HT1080 (cell line): ENCODE data around the gene L3MBTL4. TPM values are rescaled to one million over a fixed set of nuclear protein-coding genes. Genes with fewer than 3 reads are reported as not detected.

ENCODE experiments used
- DNase-seq: peaks from one replicate; pipeline ENCODE4 v3.0.0-alpha.2; 2015; ENCODE audit warnings: low read depth
- total RNA-seq: library from RNA; depleted of rRNA; stranded (reverse); fragments of >200 nt; shearing (Covaris generic); gene quantifications from 2 replicates; pipeline ENCODE4 v1.2.3, GENCODE V29; 2014

The L3MBTL4 gene
- total RNA-seq, 1 experiment from 2014 or later = 0.43 TPM

GRCh38 chr18:6366776-6367175 is 47.9 kb downstream of the L3MBTL4 start:
- no peak for DNase-seq

- no peak for DNase-seq
Observed at GRCh38 chr18:6365385-6365784, 49.3 kb downstream of the L3MBTL4 start.

DNA sequence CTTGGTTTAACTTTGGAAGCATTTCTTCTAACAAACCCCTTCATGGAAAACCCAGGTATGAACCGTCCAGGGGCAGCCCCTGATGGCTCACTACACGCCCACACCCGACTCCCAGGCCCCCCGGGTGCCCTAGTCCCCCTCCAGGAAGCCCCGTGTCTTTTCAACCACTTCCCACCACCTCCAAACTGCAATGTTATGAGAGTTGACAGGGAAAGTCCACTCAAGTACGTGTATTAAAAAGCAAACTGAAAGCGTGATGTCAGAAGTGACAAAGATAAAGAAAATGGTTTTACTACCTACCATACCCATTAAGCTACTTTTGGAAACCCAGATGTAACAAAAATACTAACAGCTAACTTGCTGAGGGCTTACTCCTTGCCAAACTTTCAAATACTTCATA is 51.5 kb downstream of the L3MBTL4 start:
- no peak for DNase-seq

GRCh38 chr18:6362559-6363129 is 52.1 kb downstream of the L3MBTL4 start:
- no peak for DNase-seq

DNA sequence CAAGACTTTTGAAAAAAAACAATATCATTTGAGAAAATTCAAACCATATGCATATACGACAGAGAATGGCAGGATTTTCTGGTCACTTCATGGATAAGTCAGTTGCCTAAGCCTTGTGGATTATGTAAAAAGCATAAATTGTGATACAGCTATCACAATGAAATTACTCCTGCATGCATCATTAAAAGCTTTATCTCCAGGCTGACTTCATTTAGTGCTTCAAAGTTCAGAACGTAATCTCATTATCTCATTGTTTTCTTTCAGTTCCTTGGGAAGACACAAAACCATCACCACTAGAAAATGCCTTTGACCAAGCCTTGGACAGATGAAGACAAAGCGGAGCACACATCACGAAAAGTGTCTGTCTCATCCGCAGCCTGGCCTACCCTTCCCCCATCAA is 57.0 kb downstream of the L3MBTL4 start:
- no peak for DNase-seq

- DNase-seq = peak; percentile 80
Observed at GRCh38 chr18:6355789-6356589, 58.7 kb downstream of the L3MBTL4 start.

DNA sequence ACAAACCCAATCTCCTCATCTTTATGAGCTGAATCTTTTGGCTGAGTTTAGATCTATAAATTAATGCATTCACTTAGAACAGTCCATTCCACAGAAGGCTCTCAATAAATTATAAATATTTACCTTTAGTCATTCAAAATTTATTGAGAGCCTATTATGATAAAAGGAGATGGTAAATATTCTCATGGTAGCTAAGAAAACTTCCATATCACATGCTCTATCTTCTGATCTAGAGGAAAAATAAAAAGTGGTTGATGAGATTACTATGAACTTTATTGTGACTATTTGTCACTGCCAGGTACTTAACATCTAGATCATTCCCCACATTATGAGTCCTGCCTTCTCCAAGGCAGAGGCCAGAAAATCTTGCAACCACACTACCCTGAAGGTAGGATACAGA is 62.4 kb downstream of the L3MBTL4 start:
- DNase-seq = no peak

DNA sequence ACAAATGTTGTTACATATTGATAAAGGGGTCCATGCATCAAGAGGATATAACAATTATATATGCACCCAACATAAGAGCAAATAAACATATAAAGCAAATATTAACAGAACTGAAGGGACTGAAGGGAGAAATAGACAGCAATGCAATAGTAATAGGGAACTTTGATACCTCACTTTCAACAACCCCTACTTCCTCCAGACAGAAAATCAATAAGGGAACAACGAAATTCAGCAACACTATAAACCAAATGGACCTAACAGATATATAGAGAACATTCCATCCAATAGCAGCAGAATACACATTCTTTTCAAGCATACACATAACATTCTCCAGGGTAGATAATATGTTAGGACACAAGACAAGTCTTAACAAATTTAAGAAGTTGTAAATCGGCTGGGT is 71.7 kb downstream of the L3MBTL4 start:
- DNase-seq = no peak

- no peak for DNase-seq
Observed at GRCh38 chr18:6341709-6342108, 73.0 kb downstream of the L3MBTL4 start.

- DNase-seq = no peak
Observed at GRCh38 chr18:6341303-6341702, 73.4 kb downstream of the L3MBTL4 start.

DNA sequence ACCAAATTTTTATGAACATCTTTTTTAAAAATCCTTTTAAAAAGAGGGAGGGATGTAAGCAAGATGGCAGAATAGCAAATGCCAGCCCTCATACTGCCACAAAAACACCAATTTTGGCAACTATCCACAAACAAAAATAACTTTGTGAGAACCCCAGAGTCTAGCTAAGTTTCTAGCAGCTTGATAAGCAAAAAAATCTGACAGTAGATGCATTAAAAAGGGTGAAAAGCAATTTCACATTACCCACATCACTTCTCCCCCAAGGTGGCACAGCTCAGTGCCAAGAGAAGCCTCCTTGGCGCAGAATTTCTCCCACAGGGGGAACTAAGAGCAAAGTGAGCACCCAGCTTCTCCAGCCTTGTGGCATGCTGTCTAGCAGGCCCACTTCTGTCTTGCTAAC is 74.6 kb downstream of the L3MBTL4 start:
- no peak for DNase-seq

- no peak for DNase-seq
Observed at GRCh38 chr18:6336239-6336638, 78.5 kb downstream of the L3MBTL4 start.

DNA sequence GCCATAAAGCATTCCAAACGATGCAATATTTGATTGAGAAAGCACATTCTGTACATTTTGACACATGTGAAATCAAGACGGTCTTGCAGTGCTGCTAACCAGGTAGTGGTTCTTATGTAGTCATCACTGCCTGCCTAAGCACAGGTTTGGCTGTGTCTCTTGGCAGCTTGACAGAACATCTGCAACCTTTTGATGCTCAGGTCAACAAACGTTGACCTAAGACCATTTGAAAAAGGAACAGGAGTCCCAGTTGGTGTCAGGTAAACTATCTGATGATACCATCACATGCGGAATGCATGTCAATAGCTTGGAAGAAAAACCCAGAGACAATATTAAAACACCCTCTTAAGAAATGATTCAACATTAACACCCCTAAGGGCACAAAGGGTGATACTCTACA is 80.7 kb downstream of the L3MBTL4 start:
- DNase-seq = no peak

- no peak for DNase-seq
Observed at GRCh38 chr18:6331872-6332271, 82.8 kb downstream of the L3MBTL4 start.

DNA sequence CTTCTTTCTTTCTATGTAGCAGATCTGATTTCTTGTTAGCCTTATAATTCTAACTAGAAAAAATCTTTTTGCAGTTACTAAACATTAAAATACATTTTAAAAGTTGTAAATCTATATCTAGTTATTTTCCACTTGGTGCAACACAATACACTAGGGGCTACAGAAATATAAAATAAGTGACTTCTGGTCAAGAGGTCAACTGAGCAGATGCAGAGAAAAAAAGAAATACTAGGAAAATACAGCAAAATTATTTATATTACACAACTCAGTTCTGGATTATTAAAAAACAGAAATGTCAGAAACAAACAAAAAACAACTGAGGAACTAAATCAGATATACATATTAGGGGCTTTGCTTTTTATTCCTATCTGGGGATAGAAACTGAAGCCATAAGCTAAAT is 83.9 kb downstream of the L3MBTL4 start:
- no peak for DNase-seq

GRCh38 chr18:6328621-6329010 is 86.1 kb downstream of the L3MBTL4 start:
- DNase-seq = no peak

DNA sequence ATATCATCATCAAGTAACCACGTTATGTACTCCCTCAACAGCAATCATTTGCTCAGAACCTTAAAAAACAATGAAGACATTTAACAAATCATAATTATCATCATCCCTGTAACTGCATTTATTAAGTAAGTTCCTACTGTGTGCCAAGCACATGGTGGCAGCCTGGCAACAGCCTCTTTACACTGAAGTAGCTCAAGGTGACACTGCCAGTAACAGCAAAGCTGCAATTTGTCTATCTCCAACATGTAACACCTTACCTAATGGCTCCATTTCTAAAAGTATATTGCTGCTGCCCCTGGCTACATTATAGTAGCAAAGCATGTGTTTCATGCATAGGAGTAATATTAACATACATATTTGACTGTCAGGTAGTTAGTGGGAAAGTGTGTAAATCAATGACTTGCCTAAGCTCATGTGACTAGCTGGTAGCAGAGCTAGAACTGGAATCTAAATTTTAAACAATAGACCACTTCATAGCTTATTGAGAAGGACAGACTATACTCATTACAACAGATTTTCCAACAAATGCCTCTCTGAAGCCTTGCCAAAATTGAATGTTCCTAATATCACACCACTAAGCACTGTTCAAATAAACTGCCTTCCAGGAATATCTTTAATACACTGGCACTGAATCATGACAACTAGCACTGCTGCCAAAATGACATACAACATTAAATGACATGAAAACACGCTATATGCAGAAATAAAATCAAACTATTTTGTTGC is 86.7 kb downstream of the L3MBTL4 start:
- no peak for DNase-seq

DNA sequence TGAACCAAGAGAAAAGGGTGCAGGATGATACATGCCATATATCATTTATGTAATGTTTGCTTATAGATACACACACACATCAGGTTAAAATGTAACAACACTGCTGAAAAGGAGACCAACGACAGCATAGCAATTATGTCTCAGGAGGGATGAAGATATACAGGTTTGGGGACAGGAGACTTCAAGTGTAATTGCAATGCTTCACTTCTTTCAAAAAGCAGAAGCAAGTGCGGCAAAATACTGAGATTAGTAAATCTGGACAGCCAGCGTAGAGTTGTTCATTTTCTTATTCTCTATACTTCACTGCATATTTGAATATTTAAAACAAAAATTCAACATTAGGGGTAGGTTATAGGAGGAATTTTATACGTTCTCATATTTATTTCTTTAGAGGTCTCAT is 87.2 kb downstream of the L3MBTL4 start:
- no peak for DNase-seq

DNA sequence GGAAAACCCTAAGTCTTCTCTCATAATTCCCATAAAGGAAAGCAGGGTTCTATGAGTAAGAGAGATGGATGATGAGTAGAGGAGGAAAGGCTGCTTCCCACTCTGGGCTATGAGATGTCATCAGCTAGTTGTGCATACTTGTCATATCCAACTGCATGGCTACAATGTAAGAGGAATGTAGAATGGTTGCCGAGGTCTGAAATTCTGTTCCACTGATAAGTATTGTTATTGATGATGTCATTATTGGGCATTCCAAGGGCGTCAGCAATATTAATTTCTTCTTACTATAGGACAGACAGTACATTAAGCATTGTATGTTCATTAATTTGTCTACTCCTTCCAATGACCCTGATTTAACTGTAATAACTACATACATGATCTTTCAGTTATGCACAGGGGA is 88.1 kb downstream of the L3MBTL4 start:
- no peak for DNase-seq

- DNase-seq = no peak
Observed at GRCh38 chr18:6323319-6323889, 91.3 kb downstream of the L3MBTL4 start.

- no peak for DNase-seq
Observed at GRCh38 chr18:6315517-6316331, 99.0 kb downstream of the L3MBTL4 start.
